ENCODE measurements around the gene PAM16. TPM values are rescaled to one million over a fixed set of nuclear protein-coding genes. Genes with fewer than 3 reads are reported as not detected.

The PAM16 gene
- polyA plus RNA-seq, 4 donors, result 34.7 to 98.4 (median 69.5) TPM

- no peak for DNase-seq
- WGBS, 3 donors, result 68 to 73% (median 72%) methylated on average over 14 of the region's 14 CpGs
- Histone ChIP-seq H3K9me3 (ENCODE audit: control insufficient read depth in 2 of 2, insufficient read depth in 1 of 2, low read depth in 1 of 2, low read length in 1 of 2) (no peaks in the 10 kb centered on the region), H3K36me3 (ENCODE audit: control insufficient read depth in 3 of 3, insufficient read depth in 2 of 3, low read depth in 1 of 3, low read length in 3 of 3) (no peaks in the 10 kb centered on the region), H3K4me1 (ENCODE audit: control insufficient read depth in 3 of 3, insufficient read depth in 2 of 3, low read depth in 1 of 3, low read length in 2 of 3) (peaks cover 0 to 14% (median 0%) of the 10 kb centered on the region in 3 donors), H3K4me3 (ENCODE audit: low read depth in 1 of 3, low read length in 3 of 3) (no peak overlapping the region), H3K27me3 (ENCODE audit: control insufficient read depth in 3 of 3, insufficient read depth in 3 of 3, low read length in 3 of 3) (no peaks in the 10 kb centered on the region), H3K27ac (ENCODE audit: low read depth in 1 of 3, low read length in 2 of 3) (peak overlapping the region in 1 of 3 donors; percentile 48)
- FAIRE-seq, result no peak
Measured at GRCh38 chr16:4293181-4293716, 57.9 kb downstream of the PAM16 start.

- no peaks in the 10 kb centered on the region for H3K27me3 ChIP-seq (ENCODE audit: control insufficient read depth in 3 of 3, insufficient read depth in 3 of 3, low read length in 3 of 3)
Measured at GRCh38 chr16:4291699-4292098, 59.4 kb downstream of the PAM16 start.

More at GRCh38 chr16:4291699-4292098, 59.4 kb downstream of the PAM16 start:
- DNase-seq (no peak), FAIRE-seq (no peak)
- Histone ChIP-seq H3K36me3 (ENCODE audit: control insufficient read depth in 3 of 3, insufficient read depth in 2 of 3, low read depth in 1 of 3, low read length in 3 of 3) (no peaks in the 10 kb centered on the region), H3K4me3 (ENCODE audit: low read depth in 1 of 3, low read length in 3 of 3) (no peak overlapping the region), H3K9me3 (ENCODE audit: control insufficient read depth in 2 of 2, insufficient read depth in 1 of 2, low read depth in 1 of 2, low read length in 1 of 2) (no peaks in the 10 kb centered on the region), H3K27ac (ENCODE audit: low read depth in 1 of 3, low read length in 2 of 3) (no peak overlapping the region), H3K4me1 (ENCODE audit: control insufficient read depth in 3 of 3, insufficient read depth in 2 of 3, low read depth in 1 of 3, low read length in 2 of 3) (peaks cover 0 to 17% (median 0%) of the 10 kb centered on the region in 3 donors)
- 88 to 96% (median 90%) methylated on average over 4 of the region's 4 CpGs for WGBS, 3 donors

Other genes with a start within 250 kb of the PAM16 start
- 10 to 100 TPM in 1 of 4 donors, 1 to 10 TPM in 3; 4.3 to 10.7 (median 8.0) TPM for gene ADCY9, start 234.9 kb downstream of the PAM16 start, polyA plus RNA-seq
- 1 to 10 TPM in 3 of 4 donors, under 1 TPM in 1; 0.45 to 3.2 (median 2.6) TPM for gene SRL, start 109.2 kb downstream of the PAM16 start, polyA plus RNA-seq
- gene TFAP4, start 78.3 kb downstream of the PAM16 start, polyA plus RNA-seq, result 10 to 100 TPM in 2 of 4 donors, 1 to 10 TPM in 2; 4.2 to 15.3 (median 10.1) TPM
- gene GLIS2, start 35.3 kb downstream of the PAM16 start, polyA plus RNA-seq, result 10 to 100 TPM in 1 of 4 donors, 1 to 10 TPM in 2, under 1 TPM in 1; 0.22 to 14.3 (median 2.3) TPM
- 10 to 100 TPM in 1 of 4 donors, 1 to 10 TPM in 1, under 1 TPM in 2; 0.45 to 11.4 (median 2.2) TPM for gene VASN, start 20.5 kb upstream of the PAM16 start, polyA plus RNA-seq
- gene CORO7, start 65.3 kb upstream of the PAM16 start, polyA plus RNA-seq, result 10 to 100 TPM; 27.3 to 49.2 (median 41.6) TPM
- 10 to 100 TPM; 26.7 to 71.4 (median 38.1) TPM for gene DNAJA3, start 74.5 kb upstream of the PAM16 start, polyA plus RNA-seq
- gene NMRAL1, start 123.3 kb upstream of the PAM16 start, polyA plus RNA-seq, result 10 to 100 TPM; 39.6 to 70.9 (median 56.0) TPM
- gene HMOX2, start 125.1 kb upstream of the PAM16 start, polyA plus RNA-seq, result 10 to 100 TPM; 42.1 to 89.7 (median 74.6) TPM
- gene CDIP1, start 187.5 kb upstream of the PAM16 start, polyA plus RNA-seq, result 10 to 100 TPM; 26.5 to 49.9 (median 42.3) TPM
- gene C16orf96, start 205.0 kb upstream of the PAM16 start, polyA plus RNA-seq, result under 1 TPM in 2 of 4 donors, not detected in 2; 0.03 to 0.07 TPM